GM12878 (cell line): ENCODE measurements around the gene MGST3. TPM values are rescaled to one million over a fixed set of nuclear protein-coding genes. Genes with fewer than 3 reads are reported as not detected.

ENCODE experiments used
- ATAC-seq: fragments of 200-7000 bp; cut with Tn5 transposase; 3 replicates; pipeline ENCODE4 v1.9.1; 2020; ENCODE audit warnings: mild to moderate bottlenecking, moderate library complexity
- BruUV-seq: library from RNA; stranded (reverse); fragments of 400-500 nt; replicated peaks from 2 replicates; lab custom pipeline; 2021; lab: Mats Ljungman, UMichigan
- CTCF ChIA-PET: fragments of 300-600 bp; sonication (Branson Sonifier 250); formaldehyde crosslinking; extraction: SDS; loops from one replicate; lab custom pipeline; 2021; ENCODE audit warnings: inconsistent platforms; lab: Yijun Ruan, JAX
- POLR2A ChIA-PET: fragments of 350-600 bp; formaldehyde crosslinking; extraction: SDS; loops from one replicate; lab custom pipeline; 2021; ENCODE audit warnings: inconsistent platforms; lab: Charles Lee
- RAD21 ChIA-PET: fragments of 300-600 bp; sonication (Branson Sonifier 250); formaldehyde crosslinking; loops from one replicate; lab custom pipeline; 2023; ENCODE audit warnings: antibody characterized with exemption; ENCODE audit not compliant: unreplicated experiment; lab: Charles Lee
- SMC1A ChIA-PET: fragments of 300-600 bp; sonication (Branson Sonifier 250); formaldehyde crosslinking; loops from one replicate; lab custom pipeline; 2023; ENCODE audit not compliant: unreplicated experiment, uncharacterized antibody; lab: Charles Lee
- DNase-seq: peaks from one replicate; pipeline ENCODE4 v3.0.0-alpha.2; 2011; ENCODE audit warnings: low read depth, low spot score
- FAIRE-seq: peaks from 3 replicates; lab custom pipeline; 2011; peaks lifted over from hg19 to GRCh38; lab: Jason Lieb, UNC
- H2AFZ ChIP-seq: 2 replicates; pipeline ENCODE4 v1.6.0; 2011; ENCODE audit warnings: low read depth, low read length, control low read depth; ENCODE audit not compliant: control insufficient read depth
- H3K27ac ChIP-seq: 2 replicates; pipeline ENCODE4 v1.5.1; 2011; ENCODE audit warnings: control low read depth; ENCODE audit not compliant: control insufficient read depth, insufficient read depth
- H3K27me3 ChIP-seq, 2 experiments: replicated peaks in 1 of 2; 2 replicates each; pipeline versions ENCODE4 v1.6.0 to v1.6.1; 2011; ENCODE audit warnings: low read length in 1 of 2; ENCODE audit not compliant: control insufficient read depth in 2 of 2, insufficient read depth in 2 of 2
- H3K36me3 ChIP-seq, 2 experiments: 2 replicates each; pipeline ENCODE4 v1.5.1; 2011; ENCODE audit warnings: low read length in 1 of 2; ENCODE audit not compliant: control insufficient read depth in 2 of 2, insufficient read depth in 2 of 2
- H3K4me1 ChIP-seq: 2 replicates; pipeline ENCODE4 v1.6.1; 2011; ENCODE audit warnings: mild to moderate bottlenecking, low read length, moderate library complexity, mixed read lengths; ENCODE audit not compliant: control insufficient read depth, insufficient read depth
- H3K4me2 ChIP-seq: 2 replicates; pipeline ENCODE4 v1.6.0; 2011; ENCODE audit warnings: control low read depth; ENCODE audit not compliant: control insufficient read depth, insufficient read depth
- H3K4me3 ChIP-seq: fragments of 200-600 bp; sonication (generic); 2 replicates; pipeline ENCODE4 v1.5.1; 2016
- H3K79me2 ChIP-seq: 2 replicates; pipeline ENCODE4 v1.6.0; 2011; ENCODE audit warnings: low read length; ENCODE audit not compliant: control insufficient read depth, insufficient read depth
- H3K9ac ChIP-seq: 2 replicates; pipeline ENCODE4 v1.8.0; 2011; ENCODE audit warnings: low read length, control low read depth, mixed read lengths; ENCODE audit not compliant: control insufficient read depth, insufficient read depth
- H3K9me3 ChIP-seq: replicated peaks from 3 replicates; pipeline ENCODE4 v1.5.1; 2011; ENCODE audit warnings: mild to moderate bottlenecking, low read length; ENCODE audit not compliant: control insufficient read depth, insufficient read depth
- H4K20me1 ChIP-seq: 2 replicates; pipeline ENCODE4 v1.6.0; 2011; ENCODE audit not compliant: control insufficient read depth, insufficient read depth
- ATF2 ChIP-seq: IDR thresholded peaks from 2 replicates; pipeline ENCODE4 v1.6.1; 2012; ENCODE audit warnings: low read length, inconsistent platforms
- BHLHE40 ChIP-seq, 2 experiments: fragments of 450-650 bp in 1 of 2; IDR thresholded peaks; 2 replicates each; pipeline ENCODE4 v1.6.1; 2011 to 2017; ENCODE audit warnings: low read depth in 2 of 2, borderline replicate concordance in 1 of 2, improper control_type of control experiment in 1 of 2, low read length in 1 of 2, mild to moderate bottlenecking in 1 of 2
- CBFB ChIP-seq: IDR thresholded peaks from 2 replicates; pipeline ENCODE4 v1.6.1; 2016; ENCODE audit warnings: antibody characterized with exemption, low read depth
- CBX3 ChIP-seq: fragments of 200-600 bp; sonication (generic); IDR thresholded peaks from 2 replicates; pipeline ENCODE4 v1.6.1; 2016; ENCODE audit warnings: low read depth, borderline replicate concordance
- CBX5 ChIP-seq: sonication (generic); IDR thresholded peaks from 2 replicates; pipeline ENCODE4 v1.6.1; 2016; ENCODE audit warnings: low read depth, moderate library complexity, mild to moderate bottlenecking, inconsistent platforms
- E2F4 ChIP-seq: IDR thresholded peaks from 2 replicates; pipeline ENCODE4 v1.6.1; 2012; ENCODE audit warnings: low read depth, low read length, improper control_type of control experiment
- FOS ChIP-seq: IDR thresholded peaks from 3 replicates; pipeline ENCODE4 v1.6.1; 2011; ENCODE audit warnings: borderline replicate concordance; ENCODE audit not compliant: insufficient read length; ENCODE audit errors: extremely low read depth
- NR2F1 ChIP-seq: fragments of 450-650 bp; conservative IDR thresholded peaks from 2 replicates; pipeline ENCODE4 v1.6.1; 2017; ENCODE audit warnings: mild to moderate bottlenecking
- NRF1 ChIP-seq: conservative IDR thresholded peaks from 2 replicates; pipeline ENCODE4 v1.6.1; 2011; ENCODE audit warnings: mild to moderate bottlenecking, low read depth, low read length, improper control_type of control experiment
- PAX8 ChIP-seq: fragments of 450-650 bp; IDR thresholded peaks from 2 replicates; pipeline ENCODE4 v1.6.1; 2017; ENCODE audit warnings: mild to moderate bottlenecking, moderate library complexity
- SIX5 ChIP-seq: IDR thresholded peaks from 2 replicates; pipeline ENCODE4 v1.6.1; 2011; ENCODE audit warnings: mild to moderate bottlenecking, low read depth, low read length, moderate library complexity; ENCODE audit not compliant: severe bottlenecking
- SKIL ChIP-seq: fragments of 450-650 bp; IDR thresholded peaks from 2 replicates; pipeline ENCODE4 v1.6.1; 2017; ENCODE audit warnings: mild to moderate bottlenecking, low read depth, inconsistent platforms; ENCODE audit not compliant: poor library complexity, severe bottlenecking
- SPI1 ChIP-seq: IDR thresholded peaks from 2 replicates; pipeline ENCODE4 v1.6.1; 2011; ENCODE audit warnings: low read depth, mild to moderate bottlenecking, low read length, moderate library complexity, borderline replicate concordance; ENCODE audit not compliant: insufficient read depth
- TAF1 ChIP-seq: IDR thresholded peaks from 2 replicates; pipeline ENCODE4 v1.6.1; 2011; ENCODE audit warnings: mild to moderate bottlenecking, low read depth, low read length, borderline replicate concordance
- ZNF384 ChIP-seq: IDR thresholded peaks from 2 replicates; pipeline ENCODE4 v1.6.1; 2012; ENCODE audit warnings: low read depth, mild to moderate bottlenecking, low read length, improper control_type of control experiment, borderline replicate concordance
- ZNF687 ChIP-seq: fragments of 450-650 bp; IDR thresholded peaks from 2 replicates; pipeline ENCODE4 v1.6.1; 2017; ENCODE audit warnings: mild to moderate bottlenecking, moderate library complexity
- WGBS: methylation state at CpG from one replicate; pipeline ENCODE4 v1.1.6; 2016; ENCODE audit warnings: low lambda C conversion rate; ENCODE audit not compliant: insufficient replicate concordance, insufficient coverage; ENCODE audit errors: missing lambda C conversion rate; 5-methylcytosine and 5-hydroxymethylcytosine counted together
- in situ Hi-C: fragments of 300-500 bp; cut with MboI; formaldehyde crosslinking; loops from 9 replicates; pipeline ENCODE4 v1.14.3; 2018; ENCODE audit warnings: mixed read lengths
- intact Hi-C: fragments of 100-400 bp; cut with micrococcal nuclease; formaldehyde crosslinking; loops from one replicate; pipeline ENCODE4 v1.14.2; 2022; ENCODE audit not compliant: unreplicated experiment
- polyA plus RNA-seq, 11 experiments: library from polyadenylated mRNA; depleted of rRNA in 4 of 11; unstranded in 6 of 11; stranded (reverse) in 5 of 11; fragments of >200 nt; fragmentation: Nextera tagmentation in 4 of 11; fragmentation: Illumina TruSeq in 1 of 11; extraction: Ambion mirVana in 4 of 11; extraction: Trizol in 1 of 11; gene quantifications; 1 replicate in 1 of 11; 2 replicates in 10 of 11; pipeline versions ENCODE4 v1.2.1 to v1.2.3, GENCODE V29; 2011 to 2016; ENCODE audit warnings: inconsistent platforms in 2 of 11, missing spikeins in 2 of 11, low read depth in 1 of 11
- total RNA-seq, 4 experiments: library from RNA; depleted of rRNA in 3 of 4; stranded (reverse); fragments of >200 nt in 3 of 4; fragmentation: Illumina TruSeq in 1 of 4; extraction: Trizol in 1 of 4; gene quantifications; 2 replicates each; pipeline versions ENCODE4 v1.2.1 to v1.2.3, GENCODE V29; 2013 to 2021

MGST3 gene
- total and polyA plus RNA-seq, 10 of the 15 experiments (the other 5 are each of a cell fraction or from before 2014, with no cell fraction given) = 37.3 to 145 (median 68.8) TPM

- WGBS = 92% methylated on average over 5 of the region's 5 CpGs
- intact Hi-C loops = no loop called here
- TF ChIP-seq CBX3 (no peak), BHLHE40 (IDR thresholded peaks at IDR 0.05; ENCODE audit: borderline replicate concordance in 1 of 2, low read depth in 2 of 2, low read length in 1 of 2) (no peak), NR2F1 (no peak), CBFB (no peak), ZNF384 (no peak), SPI1 (no peak), NRF1 (no peak), SIX5 (no peak), TAF1 (no peak), ZNF687 (no peak), E2F4 (no peak), CBX5 (no peak), SKIL (no peak), ATF2 (no peak), FOS (no peak), PAX8 (no peak)
These were observed 57.0 kb downstream of the MGST3 start for GRCh38 chr1:165688046-165688445.

More at GRCh38 chr1:165688046-165688445, 57.0 kb downstream of the MGST3 start:
- ChIA-PET POLR2A (no interaction called here), SMC1A (interaction anchor here (1.7 kb wide), 1 partner anchor 33 kb away, joined by 3 read pairs; no protein-coding TSS in a partner anchor), CTCF (interaction anchor here (5.1 kb wide), 1 partner anchor 10 kb away, joined by 50 read pairs; the partner anchor contains the start of gene ALDH9A1), RAD21 (interaction anchor here (1.3 kb wide), 1 partner anchor 82 kb away, joined by 3 read pairs; no protein-coding TSS in a partner anchor)
- Histone ChIP-seq H3K79me2 (peaks cover 18% of the 10 kb centered on the region), H3K27me3 (no peaks in the 10 kb centered on the region), H3K4me1 (peaks cover 10% of the 10 kb centered on the region), H4K20me1 (no peaks in the 10 kb centered on the region), H3K4me3 (no peak overlapping the region), H3K27ac (no peak overlapping the region), H2AFZ (no peak overlapping the region), H3K4me2 (no peak overlapping the region), H3K36me3 (peaks cover 0 to 20% of the 10 kb centered on the region in 2 experiments; a peak in 1 of 4 replicates), H3K9me3 (no peaks in the 10 kb centered on the region; the same call in 2 of the 3 replicates), H3K9ac (no peak overlapping the region)
- FAIRE-seq (no peak), ATAC-seq (no peak), DNase-seq (no peak)
- in situ Hi-C loops = no loop called here
- BruUV-seq = no TSS peak
